Transverse colon (tissue), 4 donors: ENCODE data around the gene PCSK9.

Experiments
- EP300 ChIP-seq: sonication (generic); formaldehyde crosslinking; IDR thresholded peaks from one replicate; pipeline ENCODE4 v1.6.1; 2017; ENCODE audit warnings: antibody characterized with exemption, low read depth
- POLR2A ChIP-seq: fragments of 450-650 bp; IDR thresholded peaks from one replicate; pipeline ENCODE4 v1.6.1; 2016; ENCODE audit warnings: antibody characterized with exemption, mild to moderate bottlenecking, moderate library complexity
- POLR2AphosphoS5 ChIP-seq, 3 donors: sonication (generic); formaldehyde crosslinking; IDR thresholded peaks; one replicate each; pipeline ENCODE4 v1.6.1; 2016; ENCODE audit warnings: antibody characterized with exemption in 3 of 3
- TF ChIP-seq, protein P1 (sequence below), 5 experiments: fragments of 200-600 bp in 3 of 5; fragments of 450-650 bp in 2 of 5; sonication (generic) in 3 of 5; IDR thresholded peaks; 1 replicate in 2 of 5; 2 replicates in 3 of 5; pipeline ENCODE4 v1.5.1; 2016 to 2017; ENCODE audit warnings: antibody characterized with exemption in 5 of 5, inconsistent platforms in 3 of 5, mild to moderate bottlenecking in 2 of 5, moderate library complexity in 1 of 5

DNA sequence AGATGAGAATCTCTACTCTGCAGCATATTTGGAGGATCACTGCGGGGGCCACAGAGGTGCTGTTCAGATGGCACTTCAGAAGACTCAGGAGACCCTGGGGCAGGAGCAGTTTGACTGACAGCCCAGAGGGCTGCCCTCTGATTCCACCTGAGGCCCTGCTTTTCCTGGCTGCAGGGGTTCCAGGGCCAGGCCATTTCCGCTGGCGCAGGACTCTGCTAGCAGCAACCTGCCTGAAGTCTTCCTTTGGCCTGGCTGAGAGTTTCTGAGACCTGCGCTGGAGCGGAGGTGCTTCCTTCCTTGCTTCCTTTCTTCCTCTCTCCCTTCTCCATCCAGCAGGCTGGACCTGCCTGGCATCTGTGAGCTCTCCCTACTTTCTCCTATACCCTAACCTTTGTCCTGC is 11.8 kb downstream of the PCSK9 start:
- no peak for TF ChIP-seq EP300
- TF ChIP-seq, protein P1, sequence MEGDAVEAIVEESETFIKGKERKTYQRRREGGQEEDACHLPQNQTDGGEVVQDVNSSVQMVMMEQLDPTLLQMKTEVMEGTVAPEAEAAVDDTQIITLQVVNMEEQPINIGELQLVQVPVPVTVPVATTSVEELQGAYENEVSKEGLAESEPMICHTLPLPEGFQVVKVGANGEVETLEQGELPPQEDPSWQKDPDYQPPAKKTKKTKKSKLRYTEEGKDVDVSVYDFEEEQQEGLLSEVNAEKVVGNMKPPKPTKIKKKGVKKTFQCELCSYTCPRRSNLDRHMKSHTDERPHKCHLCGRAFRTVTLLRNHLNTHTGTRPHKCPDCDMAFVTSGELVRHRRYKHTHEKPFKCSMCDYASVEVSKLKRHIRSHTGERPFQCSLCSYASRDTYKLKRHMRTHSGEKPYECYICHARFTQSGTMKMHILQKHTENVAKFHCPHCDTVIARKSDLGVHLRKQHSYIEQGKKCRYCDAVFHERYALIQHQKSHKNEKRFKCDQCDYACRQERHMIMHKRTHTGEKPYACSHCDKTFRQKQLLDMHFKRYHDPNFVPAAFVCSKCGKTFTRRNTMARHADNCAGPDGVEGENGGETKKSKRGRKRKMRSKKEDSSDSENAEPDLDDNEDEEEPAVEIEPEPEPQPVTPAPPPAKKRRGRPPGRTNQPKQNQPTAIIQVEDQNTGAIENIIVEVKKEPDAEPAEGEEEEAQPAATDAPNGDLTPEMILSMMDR (IDR thresholded peaks at IDR 0.05), result no peak
- no peak for TF ChIP-seq POLR2A
- no peak for TF ChIP-seq POLR2AphosphoS5 (IDR thresholded peaks at IDR 0.05)
